Smooth muscle cell (in vitro differentiated cells): ENCODE measurements around the gene UBE2QL1. TPM values are rescaled to one million over a fixed set of nuclear protein-coding genes. Genes with fewer than 3 reads are reported as not detected.

Experiments
- DNase-seq: peaks from one replicate; lab custom pipeline; 2025; ENCODE audit not compliant: unreplicated experiment; lab: John Stamatoyannopoulos, UW
- H2AFZ ChIP-seq: fragments of 200-600 bp; sonication (generic); 2 replicates; pipeline ENCODE4 v1.6.0; 2016; ENCODE audit warnings: antibody characterized with exemption, low read depth, mild to moderate bottlenecking
- H3F3A ChIP-seq: fragments of 200-600 bp; sonication (generic); 2 replicates; pipeline ENCODE4 v1.6.0; 2017; ENCODE audit warnings: antibody characterized with exemption, low read depth
- H3K27ac ChIP-seq: fragments of 200-600 bp; sonication (generic); 2 replicates; pipeline ENCODE4 v1.5.1; 2016; ENCODE audit warnings: low read depth, mild to moderate bottlenecking
- H3K27me3 ChIP-seq: fragments of 200-600 bp; sonication (generic); 2 replicates; pipeline ENCODE4 v1.6.1; 2016; ENCODE audit warnings: low read depth, mild to moderate bottlenecking
- H3K36me3 ChIP-seq: fragments of 200-600 bp; sonication (generic); 2 replicates; pipeline ENCODE4 v1.5.1; 2016; ENCODE audit warnings: low read depth
- H3K4me1 ChIP-seq: fragments of 200-600 bp; sonication (generic); 2 replicates; pipeline ENCODE4 v1.5.1; 2016; ENCODE audit warnings: low read depth
- H3K4me2 ChIP-seq: fragments of 200-600 bp; sonication (generic); 2 replicates; pipeline ENCODE4 v1.6.0; 2016; ENCODE audit warnings: mild to moderate bottlenecking
- H3K4me3 ChIP-seq: fragments of 200-600 bp; sonication (generic); 2 replicates; pipeline ENCODE4 v1.5.1; 2016; ENCODE audit warnings: mild to moderate bottlenecking
- H3K79me2 ChIP-seq: fragments of 200-600 bp; sonication (generic); 2 replicates; pipeline ENCODE4 v1.6.0; 2016; ENCODE audit warnings: low read depth, mild to moderate bottlenecking
- H3K9ac ChIP-seq: fragments of 200-600 bp; sonication (generic); 2 replicates; pipeline ENCODE4 v1.6.0; 2016; ENCODE audit warnings: low read depth
- H3K9me3 ChIP-seq: fragments of 200-600 bp; sonication (generic); replicated peaks from 2 replicates; pipeline ENCODE4 v1.5.1; 2016; ENCODE audit warnings: low read depth
- H4K20me1 ChIP-seq: fragments of 200-600 bp; sonication (generic); 2 replicates; pipeline ENCODE4 v1.6.0; 2016; ENCODE audit warnings: low read depth
- WGBS: methylation state at CpG from one replicate; pipeline ENCODE4 v1.1.7; 2016; ENCODE audit warnings: low lambda C conversion rate; 5-methylcytosine and 5-hydroxymethylcytosine counted together
- polyA plus RNA-seq: library from polyadenylated mRNA; unstranded; fragments of >200 nt; fragmentation: Nextera tagmentation; extraction: Ambion mirVana; gene quantifications from 2 replicates; pipeline ENCODE4 v1.2.1, GENCODE V29; 2016
- total RNA-seq: library from RNA; depleted of rRNA; stranded (reverse); fragments of >200 nt; gene quantifications from 2 replicates; pipeline ENCODE4 v1.2.3, GENCODE V29; 2014
- TF ChIP-seq, protein P1 (sequence below): fragments of 200-600 bp; sonication (generic); IDR thresholded peaks from 2 replicates; pipeline ENCODE4 v1.5.1; 2017; ENCODE audit warnings: borderline replicate concordance, mild to moderate bottlenecking, antibody characterized with exemption; ENCODE audit not compliant: insufficient read depth, poor library complexity, severe bottlenecking

The UBE2QL1 gene
- total and polyA plus RNA-seq, 2 experiments from 2014 or later: 1.2 to 1.3 TPM

DNA sequence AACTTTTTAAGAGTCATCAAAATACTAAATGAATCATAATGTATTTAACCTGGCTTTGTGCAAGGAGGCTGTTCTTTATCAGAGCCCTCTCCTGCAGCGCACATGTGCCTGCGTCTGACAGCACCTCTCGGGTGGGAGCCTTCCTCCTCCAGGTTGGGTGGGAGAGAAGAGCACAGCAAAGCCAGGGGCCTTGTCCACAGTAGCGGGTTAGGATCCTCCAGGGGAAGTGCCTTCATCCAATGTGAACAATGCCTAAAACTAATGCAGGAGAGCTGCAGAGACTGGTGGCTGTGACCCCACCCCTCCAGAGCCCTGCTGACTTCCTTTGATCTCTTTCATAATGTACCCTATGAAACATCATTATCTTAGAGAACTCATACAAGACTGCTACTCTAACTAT, 10.2 kb downstream of the UBE2QL1 start:
- H3K79me2 ChIP-seq: no peaks in the 10 kb centered on the region
- H3K4me2 ChIP-seq: no peak overlapping the region
- H4K20me1 ChIP-seq: no peaks in the 10 kb centered on the region
- H3K9ac ChIP-seq: no peak overlapping the region
- TF ChIP-seq, protein P1, sequence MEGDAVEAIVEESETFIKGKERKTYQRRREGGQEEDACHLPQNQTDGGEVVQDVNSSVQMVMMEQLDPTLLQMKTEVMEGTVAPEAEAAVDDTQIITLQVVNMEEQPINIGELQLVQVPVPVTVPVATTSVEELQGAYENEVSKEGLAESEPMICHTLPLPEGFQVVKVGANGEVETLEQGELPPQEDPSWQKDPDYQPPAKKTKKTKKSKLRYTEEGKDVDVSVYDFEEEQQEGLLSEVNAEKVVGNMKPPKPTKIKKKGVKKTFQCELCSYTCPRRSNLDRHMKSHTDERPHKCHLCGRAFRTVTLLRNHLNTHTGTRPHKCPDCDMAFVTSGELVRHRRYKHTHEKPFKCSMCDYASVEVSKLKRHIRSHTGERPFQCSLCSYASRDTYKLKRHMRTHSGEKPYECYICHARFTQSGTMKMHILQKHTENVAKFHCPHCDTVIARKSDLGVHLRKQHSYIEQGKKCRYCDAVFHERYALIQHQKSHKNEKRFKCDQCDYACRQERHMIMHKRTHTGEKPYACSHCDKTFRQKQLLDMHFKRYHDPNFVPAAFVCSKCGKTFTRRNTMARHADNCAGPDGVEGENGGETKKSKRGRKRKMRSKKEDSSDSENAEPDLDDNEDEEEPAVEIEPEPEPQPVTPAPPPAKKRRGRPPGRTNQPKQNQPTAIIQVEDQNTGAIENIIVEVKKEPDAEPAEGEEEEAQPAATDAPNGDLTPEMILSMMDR: no peak
- no peaks in the 10 kb centered on the region for H3F3A ChIP-seq
- H3K4me3 ChIP-seq: no peak overlapping the region
- H3K9me3 ChIP-seq: no peaks in the 10 kb centered on the region
- peaks cover under 1% of the 10 kb centered on the region for H3K27me3 ChIP-seq
- no peak overlapping the region for H3K27ac ChIP-seq
- H3K4me1 ChIP-seq: no peaks in the 10 kb centered on the region
- no peak overlapping the region for H2AFZ ChIP-seq
- WGBS: 88% methylated on average over 4 of the region's 4 CpGs
- no peak for DNase-seq
- no peaks in the 10 kb centered on the region for H3K36me3 ChIP-seq

DNA sequence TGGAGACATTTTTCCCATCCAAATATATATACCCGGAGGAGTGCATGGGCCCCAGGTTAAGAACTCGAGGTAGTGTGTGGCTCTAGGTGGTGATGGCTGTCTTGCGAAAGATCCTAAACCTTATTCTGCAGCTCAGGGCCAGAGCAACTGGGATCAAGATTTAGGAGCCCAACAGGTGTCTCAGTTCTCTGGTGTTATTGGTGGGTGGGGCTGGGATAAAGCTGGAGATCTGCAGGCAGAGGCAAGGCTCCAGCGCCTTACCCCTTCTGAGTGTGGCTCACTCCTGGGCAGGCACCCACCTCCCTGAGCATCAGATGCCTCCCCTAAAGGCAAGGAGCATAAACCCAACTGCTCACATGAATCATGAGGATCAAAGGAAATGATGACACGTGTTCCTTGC, 11.2 kb downstream of the UBE2QL1 start:
- Histone ChIP-seq H3K36me3 (no peaks in the 10 kb centered on the region), H3K27me3 (no peaks in the 10 kb centered on the region), H3F3A (no peaks in the 10 kb centered on the region), H3K79me2 (no peaks in the 10 kb centered on the region), H3K4me2 (no peak overlapping the region), H3K4me3 (no peak overlapping the region), H3K9ac (no peak overlapping the region), H3K4me1 (no peaks in the 10 kb centered on the region), H4K20me1 (no peaks in the 10 kb centered on the region), H3K9me3 (no peaks in the 10 kb centered on the region), H2AFZ (no peak overlapping the region), H3K27ac (no peak overlapping the region)
- TF ChIP-seq, protein P1: no peak
- 65% methylated on average over 5 of the region's 5 CpGs for WGBS
- DNase-seq: no peak

DNA sequence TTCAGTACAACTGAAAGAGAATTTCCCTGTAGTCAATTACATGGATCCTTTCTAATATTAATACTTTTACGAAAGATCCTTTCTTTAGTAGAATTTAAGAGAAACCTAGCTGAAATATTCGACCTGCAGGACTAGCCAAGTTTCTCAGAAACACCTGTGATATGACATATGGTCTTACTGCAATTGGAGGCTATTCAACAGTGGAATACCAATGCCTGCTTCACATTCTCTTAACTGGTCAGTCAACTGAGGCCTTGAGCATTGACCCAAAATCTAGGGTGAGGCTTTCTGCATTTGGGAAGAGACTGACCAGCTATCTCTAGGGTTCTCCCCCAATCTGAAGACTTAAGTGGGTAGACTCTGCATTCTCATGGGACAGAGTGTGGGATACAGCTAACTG, 12.3 kb downstream of the UBE2QL1 start:
- WGBS: 81% methylated on average over 2 of the region's 2 CpGs
- Histone ChIP-seq H3K27ac (no peak overlapping the region), H3K9ac (no peak overlapping the region), H3K9me3 (no peaks in the 10 kb centered on the region), H3K79me2 (no peaks in the 10 kb centered on the region), H4K20me1 (no peaks in the 10 kb centered on the region), H3K4me1 (no peaks in the 10 kb centered on the region), H2AFZ (no peak overlapping the region), H3K27me3 (no peaks in the 10 kb centered on the region), H3F3A (no peaks in the 10 kb centered on the region), H3K36me3 (no peaks in the 10 kb centered on the region), H3K4me3 (no peak overlapping the region), H3K4me2 (no peak overlapping the region)
- no peak for DNase-seq
- TF ChIP-seq, protein P1: no peak

DNA sequence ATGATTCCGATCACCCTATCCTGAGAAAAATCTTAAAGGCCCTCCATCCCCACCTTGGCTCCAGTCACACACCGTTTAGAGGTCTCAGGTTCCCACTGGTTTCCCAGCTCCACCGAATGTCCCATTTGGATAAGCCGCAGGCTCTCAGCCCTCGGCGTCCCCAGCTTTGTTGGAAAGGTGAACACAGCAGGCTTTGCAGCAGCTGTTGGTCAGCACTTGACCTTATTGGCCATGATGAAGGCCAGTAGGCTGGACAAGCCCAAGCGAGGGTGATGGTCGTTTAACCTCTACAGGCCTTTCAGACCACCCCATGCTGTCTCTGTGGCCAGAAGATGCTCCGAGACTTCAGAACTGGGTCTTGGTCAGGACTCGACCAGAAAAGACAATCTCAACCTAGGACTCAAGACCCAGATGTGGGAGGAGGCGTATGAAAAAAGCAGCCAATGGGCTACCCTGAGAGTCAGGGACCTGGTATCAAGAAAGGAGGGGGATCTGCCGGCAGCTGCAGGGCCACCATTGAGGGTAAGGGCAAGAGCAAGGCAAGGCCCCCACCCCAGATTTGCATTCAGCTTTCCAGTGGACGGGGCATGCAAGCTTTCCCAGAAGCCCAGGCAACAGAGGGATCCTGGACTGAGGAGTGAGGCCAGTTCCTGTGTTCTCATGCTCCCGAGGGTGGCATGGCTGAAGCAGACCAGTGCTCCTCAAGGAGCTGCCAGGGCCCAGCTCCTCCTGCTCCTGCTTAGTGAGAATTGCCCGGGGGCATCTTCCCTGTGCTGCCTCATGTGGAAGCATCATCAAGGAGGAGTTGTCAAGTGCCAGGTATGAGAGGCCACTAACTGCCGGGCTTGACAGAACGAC, 13.4 kb downstream of the UBE2QL1 start:
- H3K27ac ChIP-seq: no peak overlapping the region
- peaks cover 1% of the 10 kb centered on the region for H3K4me1 ChIP-seq
- no peak overlapping the region for H3K4me2 ChIP-seq
- no peak overlapping the region for H2AFZ ChIP-seq
- no peaks in the 10 kb centered on the region for H3K79me2 ChIP-seq
- H3F3A ChIP-seq: no peaks in the 10 kb centered on the region
- H3K27me3 ChIP-seq: peaks cover under 1% of the 10 kb centered on the region
- H3K4me3 ChIP-seq: no peak overlapping the region
- no peaks in the 10 kb centered on the region for H4K20me1 ChIP-seq
- no peaks in the 10 kb centered on the region for H3K36me3 ChIP-seq
- TF ChIP-seq, protein P1: no peak
- H3K9ac ChIP-seq: no peak overlapping the region
- DNase-seq: no peak
- whole genome bisulfite sequencing: 83% methylated on average over 17 of the region's 17 CpGs
- no peaks in the 10 kb centered on the region for H3K9me3 ChIP-seq
